ENCODE data around the gene MACROD1.
"Not testable (repeated sequence)": the region's sequence is repeated elsewhere in the genome, so short reads cannot be mapped to it uniquely, and the experiment has no call there.

The MACROD1 gene

GRCh38 chr11:64176751-64177150, 10.8 kb upstream of the MACROD1 start:
- in situ Hi-C loops (cut with MboI; ENCODE audit: low sequenced_read_pairs), result no loop called here
- Histone ChIP-seq H3K36me3 (replicated peaks) (no peaks in the 10 kb centered on the region; the same call in 1 of the 2 replicates), H3K9me3 (no peaks in the 10 kb centered on the region), H3K4me3 (no peak overlapping the region), H3K4me1 (peaks cover 6% of the 10 kb centered on the region), H3K27me3 (ENCODE audit: low read depth) (no peaks in the 10 kb centered on the region)
- DNase-seq (ENCODE audit: low spot score in 2 of 2), result no peak

- no peaks in the 10 kb centered on the region for H3K27me3 ChIP-seq (ENCODE audit: low read depth)
- in situ Hi-C loops (cut with MboI; ENCODE audit: low sequenced_read_pairs), result no loop called here
- no peak overlapping the region for H3K4me3 ChIP-seq
- H3K36me3 ChIP-seq (replicated peaks), result no peaks in the 10 kb centered on the region
- no peaks in the 10 kb centered on the region for H3K4me1 ChIP-seq
- DNase-seq (ENCODE audit: low spot score in 2 of 2), result no peak
- no peaks in the 10 kb centered on the region for H3K9me3 ChIP-seq
Measured at GRCh38 chr11:64173616-64174355, 7.9 kb upstream of the MACROD1 start.

- Histone ChIP-seq H3K4me3 (no peak overlapping the region), H3K4me1 (peaks cover 5% of the 10 kb centered on the region; the same call in 1 of the 2 replicates), H3K9me3 (no peaks in the 10 kb centered on the region), H3K36me3 (replicated peaks) (no peaks in the 10 kb centered on the region), H3K27me3 (ENCODE audit: low read depth) (no peaks in the 10 kb centered on the region)
- DNase-seq (ENCODE audit: low spot score in 2 of 2), result no peak
- in situ Hi-C loops (cut with MboI; ENCODE audit: low sequenced_read_pairs), result no loop called here
Measured at GRCh38 chr11:64170419-64170818, 4.5 kb upstream of the MACROD1 start.

GRCh38 chr11:64165481-64165841, 452 bp downstream of the MACROD1 start:
- H3K4me1 ChIP-seq, result peaks cover 15% of the 10 kb centered on the region
- in situ Hi-C loops (cut with MboI; ENCODE audit: low sequenced_read_pairs), result no loop called here
- no peaks in the 10 kb centered on the region for H3K27me3 ChIP-seq (ENCODE audit: low read depth)
- DNase-seq (ENCODE audit: low spot score in 2 of 2), result peak in 1 of 2 experiments; percentile 61
- H3K9me3 ChIP-seq, result no peaks in the 10 kb centered on the region
- peak overlapping the region; percentile 52 for H3K4me3 ChIP-seq
- peaks cover 6% of the 10 kb centered on the region for H3K36me3 ChIP-seq (replicated peaks)

GRCh38 chr11:64164392-64165312, 1.3 kb downstream of the MACROD1 start:
- no peaks in the 10 kb centered on the region for H3K9me3 ChIP-seq
- H3K27me3 ChIP-seq (ENCODE audit: low read depth), result no peaks in the 10 kb centered on the region
- DNase-seq (ENCODE audit: low spot score in 2 of 2), result peak; percentile 34 to 68
- H3K4me1 ChIP-seq, result peaks cover 15% of the 10 kb centered on the region
- peaks cover 6% of the 10 kb centered on the region for H3K36me3 ChIP-seq (replicated peaks)
- H3K4me3 ChIP-seq, result peak overlapping the region; percentile 52
- in situ Hi-C loops (cut with MboI; ENCODE audit: low sequenced_read_pairs), result no loop called here

GRCh38 chr11:64163951-64164350, 2.0 kb downstream of the MACROD1 start:
- in situ Hi-C loops (cut with MboI; ENCODE audit: low sequenced_read_pairs), result no loop called here
- Histone ChIP-seq H3K27me3 (ENCODE audit: low read depth) (no peaks in the 10 kb centered on the region), H3K4me1 (peaks cover 15% of the 10 kb centered on the region), H3K4me3 (no peak overlapping the region), H3K36me3 (replicated peaks) (peaks cover 6% of the 10 kb centered on the region), H3K9me3 (no peaks in the 10 kb centered on the region)
- DNase-seq (ENCODE audit: low spot score in 2 of 2), result no peak

- in situ Hi-C loops (cut with MboI; ENCODE audit: low sequenced_read_pairs); H3K9me3 ChIP-seq; H3K4me3 ChIP-seq; H3K36me3 ChIP-seq (replicated peaks); DNase-seq (ENCODE audit: low spot score in 2 of 2); H3K27me3 ChIP-seq (ENCODE audit: low read depth): not testable (repeated sequence)
- H3K4me1 ChIP-seq, result peaks cover 15% of the 10 kb centered on the region
Measured at GRCh38 chr11:64162769-64163168, 3.1 kb downstream of the MACROD1 start.

GRCh38 chr11:64161037-64161436, 4.9 kb downstream of the MACROD1 start:
- Histone ChIP-seq H3K36me3 (replicated peaks) (peaks cover 6% of the 10 kb centered on the region), H3K27me3 (ENCODE audit: low read depth) (no peaks in the 10 kb centered on the region), H3K9me3 (no peaks in the 10 kb centered on the region), H3K4me1 (peaks cover 11% of the 10 kb centered on the region), H3K4me3 (no peak overlapping the region)
- no peak for DNase-seq (ENCODE audit: low spot score in 2 of 2)
- in situ Hi-C loops (cut with MboI; ENCODE audit: low sequenced_read_pairs), result no loop called here

- no peaks in the 10 kb centered on the region for H3K27me3 ChIP-seq (ENCODE audit: low read depth)
- in situ Hi-C loops (cut with MboI; ENCODE audit: low sequenced_read_pairs), result no loop called here
- DNase-seq (ENCODE audit: low spot score in 2 of 2), result no peak
- 0 out of 2 replicates have a peak, but pooled peaks cover 3% of the 10 kb centered on the region for H3K36me3 ChIP-seq (replicated peaks)
- H3K9me3 ChIP-seq, result no peaks in the 10 kb centered on the region
- no peak overlapping the region for H3K4me3 ChIP-seq
- no peaks in the 10 kb centered on the region for H3K4me1 ChIP-seq
Measured at GRCh38 chr11:64157631-64158394, 8.1 kb downstream of the MACROD1 start.

- in situ Hi-C loops (cut with MboI; ENCODE audit: low sequenced_read_pairs), result no loop called here
- H3K27me3 ChIP-seq (ENCODE audit: low read depth), result no peaks in the 10 kb centered on the region
- H3K36me3 ChIP-seq (replicated peaks), result peaks cover 7% of the 10 kb centered on the region
- H3K4me3 ChIP-seq, result no peak overlapping the region
- no peaks in the 10 kb centered on the region for H3K9me3 ChIP-seq
- no peak for DNase-seq (ENCODE audit: low spot score in 2 of 2)
- no peaks in the 10 kb centered on the region for H3K4me1 ChIP-seq
Measured at GRCh38 chr11:64156235-64157011, 9.5 kb downstream of the MACROD1 start.

- no peak for DNase-seq (ENCODE audit: low spot score in 2 of 2)
- Histone ChIP-seq H3K4me3 (no peak overlapping the region), H3K27me3 (ENCODE audit: low read depth) (no peaks in the 10 kb centered on the region), H3K36me3 (replicated peaks) (peaks cover 7% of the 10 kb centered on the region), H3K9me3 (no peaks in the 10 kb centered on the region), H3K4me1 (peaks cover 1% of the 10 kb centered on the region; the same call in 1 of the 2 replicates)
- in situ Hi-C loops (cut with MboI; ENCODE audit: low sequenced_read_pairs), result no loop called here
Measured at GRCh38 chr11:64153812-64154211, 12.1 kb downstream of the MACROD1 start.

- Histone ChIP-seq H3K4me1 (peaks cover 7% of the 10 kb centered on the region; the same call in 1 of the 2 replicates), H3K4me3 (no peak overlapping the region), H3K9me3 (no peaks in the 10 kb centered on the region), H3K36me3 (replicated peaks) (peaks cover 7% of the 10 kb centered on the region), H3K27me3 (ENCODE audit: low read depth) (no peaks in the 10 kb centered on the region)
- in situ Hi-C loops (cut with MboI; ENCODE audit: low sequenced_read_pairs), result no loop called here
- DNase-seq (ENCODE audit: low spot score in 2 of 2), result peak; percentile 21 to 80
Measured at GRCh38 chr11:64152841-64153691, 12.8 kb downstream of the MACROD1 start.
